ENCODE measurements around the gene KIFC1.
"Not testable (repeated sequence)": the region's sequence is repeated elsewhere in the genome, so short reads cannot be mapped to it uniquely, and the experiment has no call there.

The KIFC1 gene

GRCh38 chr6:33397541-33397940 lies 5.9 kb downstream of the KIFC1 start:
- peaks cover 68% of the 10 kb centered on the region for H3K79me2 ChIP-seq (ENCODE audit: insufficient read depth, low read depth)
- H3K36me3 ChIP-seq (ENCODE audit: insufficient read depth) = peaks cover 11% of the 10 kb centered on the region
- H2AFZ ChIP-seq (ENCODE audit: low read depth) = no peak overlapping the region
- H3K4me3 ChIP-seq (IDR thresholded peaks at IDR 0.05; ENCODE audit: insufficient read depth, low read depth, low read length) = no peak overlapping the region
- no peak overlapping the region for H3K4me2 ChIP-seq
- TF ChIP-seq CTCF (conservative IDR thresholded peaks at IDR 0.05; ENCODE audit: low read depth, low read length) = no peak
- 0 out of 2 replicates have a peak, but pooled peaks cover 3% of the 10 kb centered on the region for H4K20me1 ChIP-seq (ENCODE audit: insufficient read depth)
- H3K4me1 ChIP-seq (ENCODE audit: low read depth, poor library complexity, severe bottlenecking) = peaks cover 34% of the 10 kb centered on the region
- H3K27ac ChIP-seq = no peak overlapping the region
- H3K9ac ChIP-seq = no peak overlapping the region
- no peaks in the 10 kb centered on the region for H3K27me3 ChIP-seq (ENCODE audit: insufficient read depth, low read depth)

- H3K36me3 ChIP-seq (ENCODE audit: insufficient read depth) = peaks cover 18% of the 10 kb centered on the region
- not testable (repeated sequence) for H3K27me3 ChIP-seq (ENCODE audit: insufficient read depth, low read depth); H3K4me2 ChIP-seq; H3K27ac ChIP-seq; H2AFZ ChIP-seq (ENCODE audit: low read depth); H3K4me3 ChIP-seq (IDR thresholded peaks at IDR 0.05; ENCODE audit: insufficient read depth, low read depth, low read length); H3K9ac ChIP-seq; H4K20me1 ChIP-seq (ENCODE audit: insufficient read depth)
- H3K79me2 ChIP-seq (ENCODE audit: insufficient read depth, low read depth) = peaks cover 58% of the 10 kb centered on the region
- H3K4me1 ChIP-seq (ENCODE audit: low read depth, poor library complexity, severe bottlenecking) = peaks cover 26% of the 10 kb centered on the region
These were observed 7.0 kb downstream of the KIFC1 start for GRCh38 chr6:33398601-33399000.

- H2AFZ ChIP-seq (ENCODE audit: low read depth); H4K20me1 ChIP-seq (ENCODE audit: insufficient read depth); H3K9ac ChIP-seq; H3K4me3 ChIP-seq (IDR thresholded peaks at IDR 0.05; ENCODE audit: insufficient read depth, low read depth, low read length); H3K4me2 ChIP-seq; H3K27me3 ChIP-seq (ENCODE audit: insufficient read depth, low read depth); H3K27ac ChIP-seq: not testable (repeated sequence)
- peaks cover 45% of the 10 kb centered on the region for H3K79me2 ChIP-seq (ENCODE audit: insufficient read depth, low read depth)
- H3K4me1 ChIP-seq (ENCODE audit: low read depth, poor library complexity, severe bottlenecking) = peaks cover 13% of the 10 kb centered on the region
- peaks cover 18% of the 10 kb centered on the region for H3K36me3 ChIP-seq (ENCODE audit: insufficient read depth)
These were observed 8.3 kb downstream of the KIFC1 start for GRCh38 chr6:33399881-33400280.

GRCh38 chr6:33404884-33405283 lies 13.3 kb downstream of the KIFC1 start:
- Histone ChIP-seq H3K4me2 (no peak overlapping the region), H3K4me1 (ENCODE audit: low read depth, poor library complexity, severe bottlenecking) (peaks cover 7% of the 10 kb centered on the region), H4K20me1 (ENCODE audit: insufficient read depth) (no peaks in the 10 kb centered on the region), H3K4me3 (IDR thresholded peaks at IDR 0.05; ENCODE audit: insufficient read depth, low read depth, low read length) (no peak overlapping the region), H3K79me2 (ENCODE audit: insufficient read depth, low read depth) (no peaks in the 10 kb centered on the region), H3K27ac (no peak overlapping the region), H3K9ac (no peak overlapping the region), H3K36me3 (ENCODE audit: insufficient read depth) (peaks cover 9% of the 10 kb centered on the region; the same call in 1 of the 2 replicates), H2AFZ (ENCODE audit: low read depth) (no peak overlapping the region), H3K27me3 (ENCODE audit: insufficient read depth, low read depth) (no peaks in the 10 kb centered on the region)
- no peak for TF ChIP-seq CTCF (conservative IDR thresholded peaks at IDR 0.05; ENCODE audit: low read depth, low read length)

- Histone ChIP-seq H3K79me2 (ENCODE audit: insufficient read depth, low read depth) (no peaks in the 10 kb centered on the region), H3K9ac (no peak overlapping the region), H3K4me3 (IDR thresholded peaks at IDR 0.05; ENCODE audit: insufficient read depth, low read depth, low read length) (no peak overlapping the region), H2AFZ (ENCODE audit: low read depth) (no peak overlapping the region), H3K27ac (no peak overlapping the region), H3K4me2 (no peak overlapping the region), H3K27me3 (ENCODE audit: insufficient read depth, low read depth) (no peaks in the 10 kb centered on the region), H4K20me1 (ENCODE audit: insufficient read depth) (no peaks in the 10 kb centered on the region), H3K36me3 (ENCODE audit: insufficient read depth) (peaks cover 9% of the 10 kb centered on the region; the same call in 1 of the 2 replicates), H3K4me1 (ENCODE audit: low read depth, poor library complexity, severe bottlenecking) (peaks cover 7% of the 10 kb centered on the region)
- TF ChIP-seq CTCF (conservative IDR thresholded peaks at IDR 0.05; ENCODE audit: low read depth, low read length) = no peak
These were observed 13.8 kb downstream of the KIFC1 start for GRCh38 chr6:33405386-33405940.

Measured in KMS-11 (cell line).